ENCODE data around the gene PAH. TPM values are rescaled to one million over a fixed set of nuclear protein-coding genes. Genes with fewer than 3 reads are reported as not detected.
"Not testable (repeated sequence)": the region's sequence is repeated elsewhere in the genome, so short reads cannot be mapped to it uniquely, and the experiment has no call there.

PAH gene
- total and polyA plus RNA-seq, 4 donors = 0.33 to 1.7 (median 0.79) TPM

GRCh38 chr12:102849722-102850447 lies 67.2 kb downstream of the PAH start:
- Histone ChIP-seq H3K4me1 (ENCODE audit: control insufficient read depth, insufficient read depth, low read length) (no peaks in the 10 kb centered on the region), H3K27me3 (ENCODE audit: control insufficient read depth, insufficient read depth, low read length) (no peaks in the 10 kb centered on the region), H3K9me3 (ENCODE audit: control insufficient read depth, insufficient read depth, low read length) (no peaks in the 10 kb centered on the region), H3K4me3 (ENCODE audit: low read depth, low read length) (no peak overlapping the region), H3K27ac (ENCODE audit: low read depth, low read length) (no peak overlapping the region), H3K36me3 (ENCODE audit: control insufficient read depth, insufficient read depth, low read length) (no peaks in the 10 kb centered on the region)
- 100% methylated on average over 1 of the region's 4 CpGs for WGBS (ENCODE audit: insufficient coverage)
- DNase-seq (ENCODE audit: low read depth in 4 of 6, low spot score in 6 of 6) = no peak

DNA sequence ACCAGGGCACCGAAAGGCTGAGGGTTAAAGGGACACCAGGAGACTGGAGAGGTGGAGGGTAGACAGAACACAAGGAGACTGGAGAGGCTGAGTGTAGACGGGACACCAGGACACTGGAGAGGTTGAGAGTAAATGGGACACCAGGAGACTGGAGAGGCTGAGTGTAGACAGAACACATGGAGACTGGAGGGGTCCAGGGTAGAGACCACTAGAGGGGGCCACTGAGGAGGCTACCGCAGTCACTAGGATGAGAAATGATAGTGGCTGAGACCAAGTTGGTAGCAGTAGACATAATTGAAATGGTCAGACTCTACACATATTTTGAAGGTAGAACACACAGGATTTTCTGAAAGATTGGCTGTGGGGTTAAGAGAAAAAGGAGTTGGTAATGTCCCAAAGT lies 68.2 kb downstream of the PAH start:
- Histone ChIP-seq H3K4me1 (ENCODE audit: control insufficient read depth, insufficient read depth, low read length) (no peaks in the 10 kb centered on the region), H3K9me3 (ENCODE audit: control insufficient read depth, insufficient read depth, low read length) (no peaks in the 10 kb centered on the region), H3K27me3 (ENCODE audit: control insufficient read depth, insufficient read depth, low read length) (no peaks in the 10 kb centered on the region), H3K27ac (ENCODE audit: low read depth, low read length) (no peak overlapping the region), H3K4me3 (ENCODE audit: low read depth, low read length) (no peak overlapping the region), H3K36me3 (ENCODE audit: control insufficient read depth, insufficient read depth, low read length) (no peaks in the 10 kb centered on the region)
- 91% methylated on average over 3 of the region's 3 CpGs for whole genome bisulfite sequencing (ENCODE audit: insufficient coverage)
- no peak for DNase-seq (ENCODE audit: low read depth in 4 of 6, low spot score in 6 of 6)

DNA sequence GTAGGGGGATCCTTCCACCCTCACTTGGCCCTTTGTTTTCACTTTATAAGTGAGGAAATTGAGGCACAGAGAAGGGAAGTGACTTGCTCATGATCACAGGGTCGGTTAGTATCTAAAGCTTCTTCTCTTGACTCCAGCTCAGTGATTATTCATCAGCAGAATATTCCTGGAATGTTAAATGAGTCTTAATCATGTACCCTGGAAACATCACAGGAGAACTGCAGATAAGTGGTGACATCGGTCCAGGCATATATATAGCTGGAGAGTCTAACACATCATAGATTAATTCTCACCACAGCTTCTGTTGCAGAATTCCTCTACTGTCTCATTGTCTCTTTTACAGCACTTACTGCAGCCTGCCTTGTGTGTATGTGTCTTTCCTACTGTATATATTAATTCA lies 69.9 kb downstream of the PAH start:
- DNase-seq (ENCODE audit: low read depth in 4 of 6, low spot score in 6 of 6) = no peak
- Histone ChIP-seq H3K36me3 (ENCODE audit: control insufficient read depth, insufficient read depth, low read length) (no peaks in the 10 kb centered on the region), H3K27me3 (ENCODE audit: control insufficient read depth, insufficient read depth, low read length) (no peaks in the 10 kb centered on the region), H3K4me3 (ENCODE audit: low read depth, low read length) (no peak overlapping the region), H3K27ac (ENCODE audit: low read depth, low read length) (no peak overlapping the region), H3K9me3 (ENCODE audit: control insufficient read depth, insufficient read depth, low read length) (no peaks in the 10 kb centered on the region), H3K4me1 (ENCODE audit: control insufficient read depth, insufficient read depth, low read length) (no peaks in the 10 kb centered on the region)
- WGBS (ENCODE audit: insufficient coverage) = 100% methylated on average over 1 of the region's 2 CpGs

- Histone ChIP-seq H3K4me3 (ENCODE audit: low read depth, low read length) (no peak overlapping the region), H3K27me3 (ENCODE audit: control insufficient read depth, insufficient read depth, low read length) (no peaks in the 10 kb centered on the region)
- WGBS (ENCODE audit: insufficient coverage) = 77% methylated on average over 4 of the region's 10 CpGs
These were observed 83.2 kb downstream of the PAH start for GRCh38 chr12:102833687-102834441.

GRCh38 chr12:102832826-102833225 lies 84.2 kb downstream of the PAH start:
- 91% methylated on average over 8 of the region's 24 CpGs for WGBS (ENCODE audit: insufficient coverage)
- not testable (repeated sequence) for DNase-seq (ENCODE audit: low read depth in 4 of 6, low spot score in 6 of 6); H3K4me1 ChIP-seq (ENCODE audit: control insufficient read depth, insufficient read depth, low read length); H3K9me3 ChIP-seq (ENCODE audit: control insufficient read depth, insufficient read depth, low read length); H3K4me3 ChIP-seq (ENCODE audit: low read depth, low read length); H3K36me3 ChIP-seq (ENCODE audit: control insufficient read depth, insufficient read depth, low read length); H3K27ac ChIP-seq (ENCODE audit: low read depth, low read length); H3K27me3 ChIP-seq (ENCODE audit: control insufficient read depth, insufficient read depth, low read length)

More at GRCh38 chr12:102833687-102834441, 83.2 kb downstream of the PAH start:
- Histone ChIP-seq H3K4me1 (ENCODE audit: control insufficient read depth, insufficient read depth, low read length) (no peaks in the 10 kb centered on the region), H3K27ac (ENCODE audit: low read depth, low read length) (no peak overlapping the region), H3K36me3 (ENCODE audit: control insufficient read depth, insufficient read depth, low read length) (no peaks in the 10 kb centered on the region), H3K9me3 (ENCODE audit: control insufficient read depth, insufficient read depth, low read length) (no peaks in the 10 kb centered on the region)
- DNase-seq (ENCODE audit: low read depth in 4 of 6, low spot score in 6 of 6) = peak in 2 of 6 donors; percentile 6 to 37

GRCh38 chr12:102824218-102824835 lies 92.7 kb downstream of the PAH start:
- Histone ChIP-seq H3K27me3 (ENCODE audit: control insufficient read depth, insufficient read depth, low read length) (peaks cover 27% of the 10 kb centered on the region), H3K9me3 (ENCODE audit: control insufficient read depth, insufficient read depth, low read length) (no peaks in the 10 kb centered on the region), H3K4me3 (ENCODE audit: low read depth, low read length) (no peak overlapping the region), H3K36me3 (ENCODE audit: control insufficient read depth, insufficient read depth, low read length) (no peaks in the 10 kb centered on the region), H3K4me1 (ENCODE audit: control insufficient read depth, insufficient read depth, low read length) (peaks cover 6% of the 10 kb centered on the region), H3K27ac (ENCODE audit: low read depth, low read length) (no peak overlapping the region)
- WGBS (ENCODE audit: insufficient coverage) = 3% methylated on average over 30 of the region's 36 CpGs
- DNase-seq (ENCODE audit: low read depth in 4 of 6, low spot score in 6 of 6) = peak in 3 of 6 donors; percentile 19 to 61 (median 30)

DNA sequence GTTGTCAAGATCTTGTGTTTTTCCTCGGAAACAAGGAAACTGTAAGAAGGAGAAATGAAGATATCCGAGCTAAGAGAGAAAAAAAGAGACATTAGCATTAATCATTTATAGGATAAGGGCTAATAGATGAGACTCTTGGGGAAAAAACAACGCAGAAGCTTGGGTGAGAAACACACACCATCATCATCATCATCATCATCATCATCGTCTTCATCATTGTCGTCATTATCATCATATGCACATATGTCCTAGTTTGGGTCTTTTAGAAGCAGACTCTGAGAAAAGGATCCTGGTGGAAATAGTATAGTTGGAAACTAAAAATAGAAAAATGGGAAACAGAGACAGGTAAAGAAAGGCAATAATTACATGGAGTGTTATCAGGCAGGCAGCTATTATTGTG lies 95.9 kb downstream of the PAH start:
- Histone ChIP-seq H3K36me3 (ENCODE audit: control insufficient read depth, insufficient read depth, low read length) (no peaks in the 10 kb centered on the region), H3K9me3 (ENCODE audit: control insufficient read depth, insufficient read depth, low read length) (no peaks in the 10 kb centered on the region), H3K4me1 (ENCODE audit: control insufficient read depth, insufficient read depth, low read length) (peaks cover 6% of the 10 kb centered on the region), H3K4me3 (ENCODE audit: low read depth, low read length) (no peak overlapping the region), H3K27me3 (ENCODE audit: control insufficient read depth, insufficient read depth, low read length) (peaks cover 25% of the 10 kb centered on the region), H3K27ac (ENCODE audit: low read depth, low read length) (no peak overlapping the region)
- no CpG with 5 or more reads among the region's 5 CpGs for WGBS (ENCODE audit: insufficient coverage)
- no peak for DNase-seq (ENCODE audit: low read depth in 4 of 6, low spot score in 6 of 6)

DNA sequence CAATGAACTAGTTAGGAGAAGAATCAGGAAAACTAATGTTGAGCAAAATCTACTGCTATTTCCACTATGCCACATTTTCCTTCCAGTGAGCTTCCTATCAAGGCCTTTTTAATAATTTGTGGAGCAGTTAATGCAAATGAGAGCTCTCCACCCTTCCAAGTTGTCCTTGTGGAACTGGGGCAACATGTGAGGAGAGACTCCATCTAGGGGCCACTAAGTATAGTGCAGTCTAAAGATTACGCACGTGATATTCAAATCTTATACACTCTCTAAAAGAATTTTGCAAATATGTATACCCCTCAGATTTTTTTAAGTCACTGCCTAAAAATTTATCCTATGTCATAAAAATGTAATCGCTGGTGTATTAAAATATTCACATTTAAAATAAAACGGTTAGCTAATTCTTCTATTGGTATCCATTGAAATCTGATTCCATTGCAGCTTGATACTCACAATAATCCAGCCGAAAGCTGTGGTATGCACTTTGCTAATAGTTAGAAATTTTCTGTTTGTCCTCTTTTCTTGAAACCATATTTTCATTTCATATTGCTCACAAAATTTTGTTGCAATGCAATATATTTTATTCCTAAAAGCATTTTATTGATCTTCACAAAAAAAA lies 100.1 kb downstream of the PAH start:
- no CpG with 5 or more reads among the region's 5 CpGs for WGBS (ENCODE audit: insufficient coverage)
- no peaks in the 10 kb centered on the region for H3K9me3 ChIP-seq (ENCODE audit: control insufficient read depth, insufficient read depth, low read length)
- H3K27me3 ChIP-seq (ENCODE audit: control insufficient read depth, insufficient read depth, low read length) = no peaks in the 10 kb centered on the region
- H3K4me3 ChIP-seq (ENCODE audit: low read depth, low read length) = no peak overlapping the region
- peak in 2 of 6 donors; percentile 37 to 72 for DNase-seq (ENCODE audit: low read depth in 4 of 6, low spot score in 6 of 6)
- H3K27ac ChIP-seq (ENCODE audit: low read depth, low read length) = no peak overlapping the region
- no peaks in the 10 kb centered on the region for H3K4me1 ChIP-seq (ENCODE audit: control insufficient read depth, insufficient read depth, low read length)
- H3K36me3 ChIP-seq (ENCODE audit: control insufficient read depth, insufficient read depth, low read length) = no peaks in the 10 kb centered on the region

- Histone ChIP-seq H3K36me3 (ENCODE audit: control insufficient read depth, insufficient read depth, low read length) (no peaks in the 10 kb centered on the region), H3K27ac (ENCODE audit: low read depth, low read length) (no peak overlapping the region), H3K9me3 (ENCODE audit: control insufficient read depth, insufficient read depth, low read length) (no peaks in the 10 kb centered on the region), H3K4me1 (ENCODE audit: control insufficient read depth, insufficient read depth, low read length) (no peaks in the 10 kb centered on the region), H3K27me3 (ENCODE audit: control insufficient read depth, insufficient read depth, low read length) (no peaks in the 10 kb centered on the region), H3K4me3 (ENCODE audit: low read depth, low read length) (no peak overlapping the region)
- WGBS (ENCODE audit: insufficient coverage) = no CpG with 5 or more reads among the region's 2 CpGs
- no peak for DNase-seq (ENCODE audit: low read depth in 4 of 6, low spot score in 6 of 6)
These were observed 102.2 kb downstream of the PAH start for GRCh38 chr12:102814691-102815367.
